Measurements from ENCODE around the gene SPOUT1.
A peak's percentile ranks its signal among the peaks of the same experiment; 100 is the strongest.

Gene SPOUT1

GRCh38 chr9:128790536-128790935, 39.1 kb downstream of the SPOUT1 start:
- no peak for TF ChIP-seq CTCF (IDR thresholded peaks at IDR 0.05; ENCODE audit: insufficient read depth, low read length, missing control alignments)
- POLR2A ChIA-PET, result no interaction called here
- H3K4me3 ChIP-seq (ENCODE audit: low read depth, low read length), result no peak overlapping the region
- no peak for DNase-seq (ENCODE audit: low read depth, low spot score)
- CTCF ChIA-PET, result interaction anchor here (0.9 to 1.5 kb wide), 2 partner anchors 27 to 29 kb away, joined by 4 to 5 read pairs; no protein-coding TSS in a partner anchor

DNA sequence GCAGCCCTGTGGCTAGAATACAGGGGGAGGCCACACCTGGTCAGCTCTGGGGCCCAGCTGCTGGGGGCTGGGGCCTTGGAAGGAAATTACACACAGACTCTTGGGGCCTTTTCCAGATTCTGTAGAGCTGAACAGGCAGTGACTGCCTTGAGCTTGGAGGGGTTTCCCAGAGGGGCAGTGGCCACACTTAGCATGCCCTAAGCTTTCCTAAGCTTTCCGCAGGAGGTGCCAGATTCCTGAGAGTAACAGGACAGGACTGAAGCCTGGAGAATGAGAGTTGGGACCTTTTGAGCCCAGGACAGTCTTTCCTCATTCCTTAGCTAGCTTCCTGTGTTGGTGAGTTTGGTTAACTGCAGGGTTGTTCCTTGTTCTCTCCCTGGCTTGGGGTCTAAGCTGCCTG, 41.1 kb downstream of the SPOUT1 start:
- H3K4me3 ChIP-seq (ENCODE audit: low read depth, low read length), result peak overlapping the region; percentile 99
- ChIA-PET POLR2A (interaction anchor here (1.1 to 1.7 kb wide), 3 partner anchors 17 to 153 kb away, joined by 3 to 4 read pairs (median 3); no protein-coding TSS in a partner anchor), CTCF (interaction anchor here (1.4 to 2.4 kb wide), 5 partner anchors 12 to 154 kb away, joined by 6 to 15 read pairs (median 7); partner anchors contain the start of genes ENDOG and ZER1)
- no peak for TF ChIP-seq CTCF (IDR thresholded peaks at IDR 0.05; ENCODE audit: insufficient read depth, low read length, missing control alignments)
- no peak for DNase-seq (ENCODE audit: low read depth, low spot score)

DNA sequence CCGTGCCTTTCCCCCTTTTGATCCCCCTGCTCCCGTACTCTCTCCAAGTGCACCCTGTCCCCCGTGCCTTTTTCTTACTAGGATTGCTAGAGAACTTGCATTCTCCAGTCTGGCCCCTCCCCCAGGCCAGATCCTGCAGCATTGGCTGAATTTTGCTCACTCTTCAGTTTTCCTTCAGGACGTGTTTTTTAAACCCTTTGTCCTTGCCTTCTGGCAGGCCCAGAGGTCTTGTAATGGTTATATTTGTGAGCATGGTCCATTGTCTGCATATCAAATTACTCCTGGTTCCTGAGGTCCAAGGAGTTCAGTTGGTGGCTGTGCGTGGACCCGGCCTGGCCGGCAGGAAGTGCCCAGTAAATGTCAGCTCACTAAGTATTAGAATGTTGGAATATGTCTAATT, 41.9 kb downstream of the SPOUT1 start:
- ChIA-PET POLR2A (interaction anchor here (1.4 to 1.7 kb wide), 2 partner anchors 17 to 25 kb away, joined by 3 read pairs; no protein-coding TSS in a partner anchor), CTCF (interaction anchor here (1.7 to 2.4 kb wide), 3 partner anchors 13 to 31 kb away, joined by 6 to 15 read pairs (median 6); partner anchors contain the start of genes ENDOG and ZER1)
- peak overlapping the region; percentile 99 for H3K4me3 ChIP-seq (ENCODE audit: low read depth, low read length)
- TF ChIP-seq CTCF (IDR thresholded peaks at IDR 0.05; ENCODE audit: insufficient read depth, low read length, missing control alignments), result no peak
- DNase-seq (ENCODE audit: low read depth, low spot score), result no peak

GRCh38 chr9:128786681-128787601, 42.7 kb downstream of the SPOUT1 start, which contains the start of gene TBC1D13:
TSS of gene TBC1D13 (plus strand) at chr9:128787253. CDS start at chr9:128787354, 101 bp downstream.
- DNase-seq (ENCODE audit: low read depth, low spot score), result no peak
- ChIA-PET POLR2A (no interaction called here), CTCF (interaction anchor here (0.9 kb wide), 1 partner anchor 9 kb away, joined by 3 read pairs; no protein-coding TSS in a partner anchor)
- H3K4me3 ChIP-seq (ENCODE audit: low read depth, low read length), result peak within 1 kb of the TSS; percentile 99
- no peak for TF ChIP-seq CTCF (IDR thresholded peaks at IDR 0.05; ENCODE audit: insufficient read depth, low read length, missing control alignments)

- POLR2A ChIA-PET, result no interaction called here
- H3K4me3 ChIP-seq (ENCODE audit: low read depth, low read length), result no peak overlapping the region
- no peak for TF ChIP-seq CTCF (IDR thresholded peaks at IDR 0.05; ENCODE audit: insufficient read depth, low read length, missing control alignments)
- CTCF ChIA-PET, result interaction anchor here (1.0 kb wide), 1 partner anchor 53 kb away, joined by 3 read pairs; no protein-coding TSS in a partner anchor
- no peak for DNase-seq (ENCODE audit: low read depth, low spot score)
Observed at GRCh38 chr9:128785427-128785826, 44.2 kb downstream of the SPOUT1 start.

GRCh38 chr9:128782669-128783068, 46.9 kb downstream of the SPOUT1 start:
- ChIA-PET CTCF (interaction anchor here (0.8 to 1.5 kb wide), 2 partner anchors 36 to 50 kb away, joined by 3 to 4 read pairs; partner anchors contain the start of gene ENDOG), POLR2A (no interaction called here)
- no peak for TF ChIP-seq CTCF (IDR thresholded peaks at IDR 0.05; ENCODE audit: insufficient read depth, low read length, missing control alignments)
- no peak for DNase-seq (ENCODE audit: low read depth, low spot score)
- no peak overlapping the region for H3K4me3 ChIP-seq (ENCODE audit: low read depth, low read length)

All from AG04449 (cell line).